DMS 273 (cell line): Measurements from ENCODE around the gene DCAF7.

Experiments
- DNase-seq: peaks from one replicate; lab custom pipeline; 2025; ENCODE audit not compliant: unreplicated experiment; lab: John Stamatoyannopoulos, UW

DCAF7 gene

DNA sequence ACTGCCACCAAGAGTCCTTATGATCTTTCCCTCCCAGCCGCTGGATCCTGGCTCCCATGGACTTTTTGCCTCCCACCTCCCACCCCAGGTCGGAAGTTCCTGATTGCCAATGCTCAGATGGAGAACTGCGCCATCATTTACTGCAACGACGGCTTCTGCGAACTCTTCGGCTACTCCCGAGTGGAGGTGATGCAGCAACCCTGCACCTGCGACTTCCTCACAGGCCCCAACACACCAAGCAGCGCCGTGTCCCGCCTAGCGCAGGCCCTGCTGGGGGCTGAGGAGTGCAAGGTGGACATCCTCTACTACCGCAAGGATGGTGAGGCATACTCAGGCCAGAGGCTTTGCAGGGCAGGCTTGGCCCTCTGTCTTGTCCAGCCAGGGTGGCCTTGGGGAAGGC lies 26.2 kb upstream of the DCAF7 start:
- no peak for DNase-seq

DNA sequence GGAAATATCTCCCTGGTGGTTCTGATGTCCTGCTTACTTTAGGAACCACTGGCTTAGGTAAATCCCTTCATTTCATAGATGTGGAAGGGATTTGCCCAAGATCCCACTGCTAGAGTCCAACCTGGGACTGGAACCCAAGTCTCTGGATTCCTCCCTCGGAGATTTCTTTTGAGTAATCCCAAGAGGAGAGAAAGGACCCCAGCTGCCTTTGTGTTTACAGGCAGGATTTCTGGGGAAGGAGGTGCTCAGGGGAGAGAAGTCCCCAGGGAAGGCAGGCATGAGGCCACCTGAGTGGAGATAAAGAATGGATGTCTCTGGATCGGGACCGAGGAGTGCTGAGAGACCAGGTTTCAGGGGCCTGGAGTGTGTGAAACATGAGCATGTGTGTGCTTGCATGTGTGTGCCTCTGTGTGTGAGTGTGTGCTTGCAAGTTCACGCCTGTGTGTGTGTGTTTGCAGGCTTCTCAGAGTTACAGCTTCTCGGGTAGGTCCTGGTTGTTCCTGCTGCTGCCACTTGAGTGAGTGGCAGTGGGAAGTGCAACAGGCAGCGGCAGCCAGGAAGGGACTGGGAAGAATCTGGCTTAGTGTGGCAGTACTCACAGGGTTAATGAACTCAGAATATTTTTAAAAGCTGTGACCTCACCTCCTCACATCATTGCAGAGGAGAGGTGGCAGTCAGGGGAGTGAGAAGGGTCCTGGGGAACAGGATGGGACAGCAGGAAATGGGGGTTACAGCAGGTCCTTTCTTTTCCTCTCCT lies 24.9 kb upstream of the DCAF7 start:
- DNase-seq = no peak

DNA sequence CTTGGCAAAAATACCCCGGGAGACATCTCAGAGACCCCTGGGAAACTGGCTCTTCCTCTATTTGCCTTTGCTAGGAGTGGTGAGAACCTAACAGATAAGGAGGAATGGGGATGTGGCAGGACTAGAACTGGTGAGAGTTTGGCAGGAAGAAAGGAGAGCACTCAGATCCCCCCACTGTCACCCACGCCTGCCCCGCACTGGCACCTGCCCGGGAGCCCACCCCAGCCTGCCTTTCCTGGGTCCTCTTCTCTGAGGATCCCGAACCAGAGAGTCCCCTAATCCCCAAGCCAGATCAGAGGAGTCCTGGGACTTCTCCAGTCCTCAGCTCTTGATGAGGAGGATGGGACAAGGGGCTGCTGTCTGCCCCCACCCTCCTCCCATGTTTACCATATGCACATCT lies 23.4 kb upstream of the DCAF7 start:
- DNase-seq = no peak

DNA sequence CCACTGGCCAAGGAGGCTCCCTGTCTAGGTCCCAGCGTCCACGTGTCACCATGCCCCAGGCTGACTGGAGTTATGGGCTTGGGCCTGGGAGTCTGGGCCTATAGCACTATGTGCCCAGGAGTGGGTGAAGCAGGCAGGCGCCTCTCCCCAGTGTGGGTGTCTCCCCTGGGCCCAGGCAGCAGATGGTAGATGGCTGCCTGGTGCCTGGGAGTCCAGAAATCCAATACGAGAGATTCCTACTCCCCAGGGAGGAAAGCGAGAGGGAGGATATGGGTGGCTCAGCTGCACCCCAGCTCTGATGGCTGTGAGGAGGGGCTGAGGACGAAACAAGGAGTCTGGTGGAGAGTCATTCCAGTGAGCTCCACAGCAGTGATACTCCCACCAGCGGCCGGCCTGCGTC lies 22.1 kb upstream of the DCAF7 start:
- peak; percentile 24 for DNase-seq

- DNase-seq = peak; percentile 71
These were observed 20.3 kb upstream of the DCAF7 start for GRCh38 chr17:63529711-63530556.

- DNase-seq = no peak
These were observed 19.7 kb upstream of the DCAF7 start for GRCh38 chr17:63530557-63531021.

DNA sequence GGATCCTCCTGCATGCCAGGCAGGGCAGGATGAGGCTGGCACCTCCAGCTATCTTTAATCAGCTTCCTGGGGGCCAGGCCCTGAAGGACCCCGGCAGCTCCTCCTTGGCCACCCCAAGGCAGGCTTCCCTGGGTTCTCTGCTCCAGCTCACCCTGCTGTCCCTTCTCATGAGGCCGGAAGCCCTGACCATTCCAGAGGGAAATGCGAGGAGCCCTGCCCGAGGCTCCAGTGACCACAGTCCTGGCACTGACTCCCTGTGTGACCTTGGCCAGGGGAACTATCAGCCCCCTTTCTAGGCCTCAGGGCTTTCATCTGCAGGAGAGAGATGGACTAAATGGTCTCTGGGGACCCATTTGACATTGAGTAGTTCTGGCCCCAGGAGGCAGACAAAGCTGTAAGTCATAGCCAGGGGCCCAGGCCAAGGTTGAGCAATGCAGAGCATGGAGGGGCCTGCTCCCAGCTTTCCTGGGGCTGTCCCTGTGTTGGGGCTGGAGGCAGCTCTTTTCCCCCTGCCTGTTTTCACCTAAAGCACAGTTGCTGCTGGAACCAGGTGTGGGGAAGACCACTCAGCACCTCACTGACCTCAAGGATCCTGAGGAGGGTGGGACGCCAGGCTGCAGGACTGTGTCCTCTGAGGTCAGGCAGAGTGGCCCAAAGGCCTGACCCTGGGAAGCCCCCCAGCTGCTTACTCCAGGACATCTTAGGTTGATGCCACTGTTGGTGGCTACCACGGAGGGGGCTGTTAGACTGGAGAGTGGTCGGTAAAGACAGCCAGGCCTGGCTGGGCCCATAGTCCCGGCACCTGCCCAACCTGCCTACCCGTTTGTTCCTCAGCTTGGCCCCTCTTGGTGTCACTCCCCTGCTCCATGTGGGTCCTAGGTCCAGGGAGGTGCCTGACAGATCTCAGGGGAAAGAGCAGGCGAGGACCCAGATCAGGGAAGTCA lies 19.0 kb upstream of the DCAF7 start:
- no peak for DNase-seq

DNA sequence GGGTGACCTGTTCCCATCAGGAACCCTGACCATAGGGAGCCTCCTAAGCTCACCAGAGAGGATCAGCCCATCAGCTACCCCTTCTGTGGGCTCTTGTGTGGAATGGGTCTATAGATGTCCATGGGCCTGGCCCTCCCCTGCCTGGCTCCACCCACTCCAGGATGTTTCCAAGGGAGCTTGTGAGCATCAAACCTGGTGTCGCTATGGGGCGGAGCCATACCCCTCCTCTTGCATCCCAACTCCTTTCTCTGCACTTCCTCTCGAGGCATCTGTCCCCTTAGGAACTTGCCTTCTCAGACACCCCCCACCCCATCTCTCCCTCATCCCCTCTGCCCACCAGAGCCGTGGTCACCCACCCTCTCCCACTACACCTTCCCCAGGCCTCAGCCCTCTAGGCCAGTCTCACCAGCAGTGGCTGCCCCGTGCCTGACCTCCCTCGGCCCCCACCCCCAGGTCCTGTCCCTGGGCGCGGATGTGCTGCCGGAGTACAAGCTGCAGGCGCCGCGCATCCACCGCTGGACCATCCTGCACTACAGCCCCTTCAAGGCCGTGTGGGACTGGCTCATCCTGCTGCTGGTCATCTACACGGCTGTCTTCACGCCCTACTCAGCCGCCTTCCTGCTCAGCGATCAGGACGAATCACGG lies 16.7 kb upstream of the DCAF7 start:
- peak; percentile 42 for DNase-seq

GRCh38 chr17:63534078-63534570 lies 16.2 kb upstream of the DCAF7 start:
- no peak for DNase-seq

- no peak for DNase-seq
These were observed 15.3 kb upstream of the DCAF7 start for GRCh38 chr17:63534816-63535455.

DNA sequence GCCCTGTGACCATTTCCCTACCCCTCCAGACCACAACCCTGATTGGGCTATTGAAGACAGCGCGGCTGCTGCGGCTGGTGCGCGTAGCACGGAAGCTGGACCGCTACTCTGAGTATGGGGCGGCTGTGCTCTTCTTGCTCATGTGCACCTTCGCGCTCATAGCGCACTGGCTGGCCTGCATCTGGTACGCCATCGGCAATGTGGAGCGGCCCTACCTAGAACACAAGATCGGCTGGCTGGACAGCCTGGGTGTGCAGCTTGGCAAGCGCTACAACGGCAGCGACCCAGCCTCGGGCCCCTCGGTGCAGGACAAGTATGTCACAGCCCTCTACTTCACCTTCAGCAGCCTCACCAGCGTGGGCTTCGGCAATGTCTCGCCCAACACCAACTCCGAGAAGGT lies 14.6 kb upstream of the DCAF7 start:
- no peak for DNase-seq

DNA sequence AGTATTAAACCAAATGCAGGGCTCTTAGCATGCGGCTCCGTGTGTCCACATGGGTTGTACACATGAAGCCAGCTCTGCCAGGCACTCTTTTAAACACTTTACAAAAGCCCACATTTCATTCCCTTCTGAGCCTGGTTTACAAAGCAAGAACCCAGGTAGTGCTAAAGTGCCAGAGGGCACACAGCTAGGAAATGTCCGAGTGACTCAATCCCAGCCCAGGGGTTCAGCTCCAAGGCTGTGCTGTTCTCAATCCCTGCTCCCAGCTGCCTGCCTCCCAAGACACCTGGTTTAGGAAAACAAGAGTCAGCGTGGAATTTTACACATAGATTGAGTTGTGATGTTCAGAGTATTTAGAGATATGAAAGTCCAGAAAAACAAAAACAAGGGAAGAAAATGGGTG lies 13.3 kb upstream of the DCAF7 start:
- peak; percentile 14 for DNase-seq

DNA sequence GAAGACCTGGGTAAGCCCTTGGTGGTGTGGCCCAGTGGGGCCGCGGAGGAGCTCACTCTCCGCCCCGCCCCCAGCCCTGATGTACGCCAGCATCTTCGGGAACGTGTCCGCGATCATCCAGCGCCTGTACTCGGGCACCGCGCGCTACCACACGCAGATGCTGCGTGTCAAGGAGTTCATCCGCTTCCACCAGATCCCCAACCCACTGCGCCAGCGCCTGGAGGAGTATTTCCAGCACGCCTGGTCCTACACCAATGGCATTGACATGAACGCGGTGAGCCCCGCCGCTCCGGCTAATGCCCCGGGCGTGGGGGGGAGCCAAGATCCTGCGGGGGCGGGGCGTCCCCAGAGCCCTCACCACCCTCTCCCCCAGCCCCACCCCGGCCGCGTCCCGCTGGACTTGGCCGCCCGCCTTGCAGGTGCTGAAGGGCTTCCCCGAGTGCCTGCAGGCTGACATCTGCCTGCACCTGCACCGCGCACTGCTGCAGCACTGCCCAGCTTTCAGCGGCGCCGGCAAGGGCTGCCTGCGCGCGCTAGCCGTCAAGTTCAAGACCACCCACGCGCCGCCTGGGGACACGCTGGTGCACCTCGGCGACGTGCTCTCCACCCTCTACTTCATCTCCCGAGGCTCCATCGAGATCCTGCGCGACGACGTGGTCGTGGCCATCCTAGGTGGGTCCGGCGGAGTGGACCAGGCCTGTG lies 12.1 kb upstream of the DCAF7 start:
- DNase-seq = no peak

GRCh38 chr17:63538693-63539595 lies 11.3 kb upstream of the DCAF7 start:
- no peak for DNase-seq

- DNase-seq = no peak
These were observed 9.7 kb upstream of the DCAF7 start for GRCh38 chr17:63540590-63540989.

GRCh38 chr17:63542218-63542545 lies 8.1 kb upstream of the DCAF7 start:
- no peak for DNase-seq

GRCh38 chr17:63542942-63543821 lies 7.1 kb upstream of the DCAF7 start:
- peak; percentile 52 for DNase-seq
